SJSA1 (cell line): Measurements from ENCODE around the gene SMYD5. TPM values are rescaled to one million over a fixed set of nuclear protein-coding genes. Genes with fewer than 3 reads are reported as not detected.

Experiments used
- DNase-seq, 2 experiments: peaks; one replicate each; pipeline ENCODE4 v3.0.0-alpha.2; 2015 to 2020; ENCODE audit warnings: low spot score in 2 of 2, low read depth in 1 of 2
- H3K27ac ChIP-seq: fragments of 250-450 bp; sonication (Bioruptor Pico); 2 replicates; pipeline ENCODE4 v1.5.1; 2020; ENCODE audit warnings: mild to moderate bottlenecking, moderate library complexity
- H3K27me3 ChIP-seq: fragments of 250-450 bp; sonication (Bioruptor Pico); replicated peaks from 2 replicates; pipeline ENCODE4 v1.5.1; 2020; ENCODE audit warnings: mild to moderate bottlenecking, moderate library complexity
- H3K36me3 ChIP-seq: fragments of 250-450 bp; sonication (Bioruptor Pico); 2 replicates; pipeline ENCODE4 v1.5.1; 2020; ENCODE audit warnings: mild to moderate bottlenecking
- H3K4me1 ChIP-seq: fragments of 250-450 bp; sonication (Bioruptor Pico); replicated peaks from 2 replicates; pipeline ENCODE4 v1.6.1; 2021; ENCODE audit warnings: mild to moderate bottlenecking
- H3K4me3 ChIP-seq: fragments of 250-450 bp; sonication (Bioruptor Pico); 2 replicates; pipeline ENCODE4 v1.5.1; 2020; ENCODE audit warnings: mild to moderate bottlenecking
- H3K9me3 ChIP-seq: fragments of 250-450 bp; sonication (Bioruptor Pico); replicated peaks from 2 replicates; pipeline ENCODE4 v1.5.1; 2020; ENCODE audit warnings: mild to moderate bottlenecking
- total RNA-seq: library from RNA; depleted of rRNA; stranded (reverse); fragments of >200 nt; shearing (Covaris generic); gene quantifications from 2 replicates; pipeline ENCODE4 v1.2.3, GENCODE V29; 2014

SMYD5 gene
- total RNA-seq, 1 experiment from 2014 or later: 24.3 TPM

GRCh38 chr2:73237168-73237567, 23.1 kb downstream of the SMYD5 start:
- no peak overlapping the region for H3K4me3 ChIP-seq
- peaks cover 18% of the 10 kb centered on the region for H3K4me1 ChIP-seq
- no peaks in the 10 kb centered on the region for H3K9me3 ChIP-seq
- H3K36me3 ChIP-seq: peaks cover 71% of the 10 kb centered on the region
- no peak for DNase-seq
- H3K27me3 ChIP-seq: no peaks in the 10 kb centered on the region
- no peak overlapping the region for H3K27ac ChIP-seq

- Histone ChIP-seq H3K4me3 (no peak overlapping the region), H3K27ac (no peak overlapping the region), H3K36me3 (peaks cover 81% of the 10 kb centered on the region), H3K4me1 (peaks cover 14% of the 10 kb centered on the region), H3K27me3 (no peaks in the 10 kb centered on the region), H3K9me3 (no peaks in the 10 kb centered on the region)
- DNase-seq: no peak
Measured at GRCh38 chr2:73238149-73238548, 24.1 kb downstream of the SMYD5 start.

GRCh38 chr2:73238976-73239375, 24.9 kb downstream of the SMYD5 start:
- H3K27me3 ChIP-seq: no peaks in the 10 kb centered on the region
- H3K9me3 ChIP-seq: no peaks in the 10 kb centered on the region
- no peak for DNase-seq
- no peak overlapping the region for H3K4me3 ChIP-seq
- H3K36me3 ChIP-seq: peaks cover 89% of the 10 kb centered on the region
- peaks cover 10% of the 10 kb centered on the region for H3K4me1 ChIP-seq
- H3K27ac ChIP-seq: no peak overlapping the region

GRCh38 chr2:73239776-73240175, 25.7 kb downstream of the SMYD5 start:
- no peak overlapping the region for H3K27ac ChIP-seq
- H3K4me3 ChIP-seq: no peak overlapping the region
- H3K4me1 ChIP-seq: peaks cover 10% of the 10 kb centered on the region
- no peaks in the 10 kb centered on the region for H3K9me3 ChIP-seq
- H3K27me3 ChIP-seq: no peaks in the 10 kb centered on the region
- H3K36me3 ChIP-seq: peaks cover 92% of the 10 kb centered on the region
- no peak for DNase-seq

DNA sequence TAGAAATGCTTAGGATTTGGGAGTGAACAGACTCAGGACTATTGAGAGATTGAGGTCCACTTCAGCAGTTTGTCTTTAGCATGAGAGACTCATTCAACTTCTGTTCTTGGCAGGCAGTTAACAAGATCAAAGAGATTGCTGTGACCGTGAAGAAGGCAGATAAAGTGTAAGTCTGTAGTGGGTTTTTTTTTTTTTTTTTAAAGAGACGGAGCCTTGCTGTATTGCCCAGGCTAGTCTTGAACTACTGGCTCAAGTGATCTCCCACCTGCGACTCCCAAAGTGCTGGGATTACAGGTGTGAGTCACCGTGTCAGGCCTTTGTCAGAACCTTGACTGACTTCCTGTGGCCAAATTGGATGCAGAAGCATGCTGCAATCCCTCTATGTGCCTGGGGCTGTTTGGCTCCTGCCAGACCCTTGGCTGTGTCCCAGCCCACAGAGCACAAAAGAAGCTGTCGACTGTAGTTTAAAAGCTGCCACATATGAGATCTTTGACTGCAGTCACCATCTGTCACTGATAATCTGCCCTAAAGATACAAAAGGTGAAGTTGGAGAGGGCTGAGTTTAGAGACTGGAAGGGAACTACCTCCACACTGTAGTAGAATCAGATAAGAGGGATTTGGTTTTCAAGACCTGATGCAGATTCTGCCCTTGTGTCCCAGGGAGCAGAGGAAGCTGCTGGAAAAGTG, 30.0 kb downstream of the SMYD5 start:
- Histone ChIP-seq H3K27me3 (no peaks in the 10 kb centered on the region), H3K27ac (no peak overlapping the region), H3K4me3 (no peak overlapping the region), H3K9me3 (no peaks in the 10 kb centered on the region), H3K36me3 (peaks cover 100% of the 10 kb centered on the region), H3K4me1 (no peaks in the 10 kb centered on the region)
- DNase-seq: no peak

DNA sequence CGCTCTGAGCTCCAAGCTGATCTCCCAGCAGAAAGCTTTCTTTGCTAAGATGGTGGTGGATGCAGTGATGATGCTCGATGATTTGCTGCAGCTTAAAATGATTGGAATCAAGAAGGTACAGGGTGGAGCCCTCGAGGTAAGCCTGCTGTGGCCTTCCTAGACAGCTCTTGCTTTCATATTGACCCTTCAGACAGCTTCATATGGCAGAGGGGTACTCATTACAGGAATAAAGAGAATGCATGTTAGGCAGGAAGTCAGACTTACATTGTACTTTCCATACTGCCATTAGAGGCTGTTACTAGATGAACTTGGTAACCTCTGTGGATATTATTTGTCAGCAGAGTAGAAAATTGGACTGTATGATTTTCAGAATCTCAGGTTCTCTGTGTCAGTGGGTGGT, 30.5 kb downstream of the SMYD5 start:
- no peaks in the 10 kb centered on the region for H3K4me1 ChIP-seq
- no peaks in the 10 kb centered on the region for H3K9me3 ChIP-seq
- H3K27ac ChIP-seq: no peak overlapping the region
- no peaks in the 10 kb centered on the region for H3K27me3 ChIP-seq
- no peak for DNase-seq
- H3K36me3 ChIP-seq: peaks cover 100% of the 10 kb centered on the region
- H3K4me3 ChIP-seq: no peak overlapping the region

DNA sequence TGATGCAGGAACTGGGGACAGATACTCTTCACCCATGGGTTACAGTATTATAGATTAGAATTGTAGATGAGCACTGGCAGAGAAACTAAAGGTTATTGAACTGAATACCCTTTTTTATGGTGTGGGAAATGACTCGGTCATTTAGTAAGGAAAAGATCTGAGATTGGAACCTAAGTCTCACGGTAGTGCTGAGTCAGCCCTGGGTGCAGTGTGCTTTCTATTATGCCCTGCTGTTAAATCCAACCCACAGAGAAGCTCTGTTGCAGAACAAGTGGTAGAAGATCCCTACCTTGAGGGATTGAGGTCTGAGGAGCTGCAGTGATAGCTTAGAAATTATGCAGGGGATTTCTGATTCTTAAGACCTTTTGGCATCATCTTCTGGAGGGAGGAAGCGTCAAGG, 32.8 kb downstream of the SMYD5 start:
- H3K27ac ChIP-seq: no peak overlapping the region
- H3K4me3 ChIP-seq: no peak overlapping the region
- H3K4me1 ChIP-seq: no peaks in the 10 kb centered on the region
- no peaks in the 10 kb centered on the region for H3K27me3 ChIP-seq
- H3K36me3 ChIP-seq: peaks cover 100% of the 10 kb centered on the region
- H3K9me3 ChIP-seq: no peaks in the 10 kb centered on the region
- DNase-seq: no peak

GRCh38 chr2:73249636-73250035, 35.6 kb downstream of the SMYD5 start:
- Histone ChIP-seq H3K27me3 (no peaks in the 10 kb centered on the region), H3K9me3 (no peaks in the 10 kb centered on the region), H3K36me3 (peaks cover 98% of the 10 kb centered on the region), H3K4me1 (no peaks in the 10 kb centered on the region), H3K4me3 (no peak overlapping the region), H3K27ac (no peak overlapping the region)
- no peak for DNase-seq

DNA sequence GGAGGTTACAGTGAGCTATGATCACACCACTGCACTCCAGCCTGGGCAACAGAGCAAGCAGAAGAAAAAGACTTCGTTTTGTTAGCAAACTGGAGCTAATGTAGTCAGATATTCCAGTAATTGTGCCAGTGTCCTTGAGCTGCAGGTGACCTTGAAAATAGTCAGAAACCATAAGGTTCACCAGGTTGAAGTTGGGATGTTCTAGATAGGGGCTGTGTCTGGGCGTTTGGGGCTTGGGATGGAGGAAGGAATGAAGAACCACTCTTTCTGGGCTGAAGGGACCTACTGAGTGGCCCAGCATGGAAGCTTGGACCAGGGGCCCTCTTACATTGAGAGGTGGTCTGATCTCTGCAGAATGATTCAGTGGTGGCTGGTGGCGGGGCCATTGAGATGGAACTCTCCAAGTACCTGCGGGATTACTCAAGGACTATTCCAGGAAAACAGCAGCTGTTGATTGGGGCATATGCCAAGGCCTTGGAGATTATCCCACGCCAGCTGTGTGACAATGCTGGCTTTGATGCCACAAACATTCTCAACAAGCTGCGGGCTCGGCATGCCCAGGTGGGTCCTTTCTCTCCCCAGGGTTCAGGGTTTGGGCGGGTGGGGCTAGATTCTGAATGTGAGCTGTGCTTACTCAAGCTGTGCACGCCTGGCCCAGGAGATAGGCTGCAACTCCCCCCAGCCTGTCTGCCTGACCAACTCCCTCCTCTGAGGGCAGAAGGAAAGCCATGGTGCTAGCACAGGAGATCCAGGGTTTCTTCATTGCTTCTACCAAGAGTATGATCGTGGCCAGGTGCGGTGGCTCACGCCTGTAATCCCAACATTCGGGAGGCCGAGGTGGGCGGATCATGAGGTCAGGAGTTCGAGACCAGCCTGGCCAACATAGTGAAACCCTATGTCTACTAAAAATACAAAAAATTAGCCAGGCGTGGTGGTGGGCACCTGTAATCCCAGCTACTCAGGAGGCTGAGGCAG, 37.1 kb downstream of the SMYD5 start:
- Histone ChIP-seq H3K27me3 (no peaks in the 10 kb centered on the region), H3K27ac (no peak overlapping the region), H3K9me3 (no peaks in the 10 kb centered on the region), H3K4me3 (no peak overlapping the region), H3K4me1 (no peaks in the 10 kb centered on the region), H3K36me3 (peaks cover 92% of the 10 kb centered on the region)
- no peak for DNase-seq

DNA sequence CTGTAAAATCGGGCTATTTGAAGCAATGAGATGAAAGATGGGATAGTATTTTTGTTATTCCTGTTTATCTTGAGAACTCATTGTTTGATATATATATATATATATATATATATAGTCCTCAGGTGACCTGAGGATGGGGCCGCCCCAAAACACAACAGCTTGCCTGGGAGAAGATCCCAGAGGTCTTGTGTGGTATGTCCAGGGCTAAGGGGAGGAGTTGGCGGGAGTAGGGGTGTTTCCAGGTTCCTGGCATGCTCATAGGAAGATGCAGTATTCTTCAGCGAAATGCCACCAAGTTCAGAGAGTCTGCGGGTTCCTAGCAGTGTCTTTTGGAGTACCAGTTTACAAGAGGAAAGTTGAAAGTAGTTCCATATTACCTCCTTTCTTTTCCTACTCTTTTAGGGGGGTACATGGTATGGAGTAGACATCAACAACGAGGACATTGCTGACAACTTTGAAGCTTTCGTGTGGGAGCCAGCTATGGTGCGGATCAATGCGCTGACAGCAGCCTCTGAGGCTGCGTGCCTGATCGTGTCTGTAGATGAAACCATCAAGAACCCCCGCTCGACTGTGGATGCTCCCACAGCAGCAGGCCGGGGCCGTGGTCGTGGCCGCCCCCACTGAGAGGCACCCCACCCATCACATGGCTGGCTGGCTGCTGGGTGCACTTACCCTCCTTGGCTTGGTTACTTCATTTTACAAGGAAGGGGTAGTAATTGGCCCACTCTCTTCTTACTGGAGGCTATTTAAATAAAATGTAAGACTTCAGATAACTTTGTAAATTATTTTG, 38.4 kb downstream of the SMYD5 start:
- no peak for DNase-seq
- no peak overlapping the region for H3K4me3 ChIP-seq
- no peaks in the 10 kb centered on the region for H3K27me3 ChIP-seq
- no peaks in the 10 kb centered on the region for H3K4me1 ChIP-seq
- peaks cover 80% of the 10 kb centered on the region for H3K36me3 ChIP-seq
- no peaks in the 10 kb centered on the region for H3K9me3 ChIP-seq
- no peak overlapping the region for H3K27ac ChIP-seq

DNA sequence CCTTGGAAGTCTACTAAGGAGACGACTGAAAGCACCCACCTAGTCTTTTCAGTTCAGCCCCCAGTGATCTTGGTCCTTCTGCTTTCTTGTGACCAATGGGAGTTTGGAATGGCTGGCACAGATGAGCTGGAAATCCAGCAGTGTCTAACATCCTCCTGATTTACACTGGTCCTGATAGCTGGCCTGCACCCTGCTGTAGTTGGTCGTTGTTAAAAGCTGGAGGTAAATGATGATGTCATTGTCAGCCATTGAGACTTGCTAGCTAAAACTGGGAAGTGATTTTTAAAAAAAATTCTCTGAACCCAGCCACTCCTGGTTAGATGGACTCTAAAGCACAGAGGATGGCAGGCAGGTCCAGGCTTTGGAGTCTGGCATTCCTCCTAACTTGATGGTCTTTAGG, 39.4 kb downstream of the SMYD5 start:
- Histone ChIP-seq H3K9me3 (no peaks in the 10 kb centered on the region), H3K36me3 (peaks cover 70% of the 10 kb centered on the region), H3K27me3 (no peaks in the 10 kb centered on the region), H3K4me1 (no peaks in the 10 kb centered on the region), H3K4me3 (no peak overlapping the region), H3K27ac (no peak overlapping the region)
- DNase-seq: no peak

DNA sequence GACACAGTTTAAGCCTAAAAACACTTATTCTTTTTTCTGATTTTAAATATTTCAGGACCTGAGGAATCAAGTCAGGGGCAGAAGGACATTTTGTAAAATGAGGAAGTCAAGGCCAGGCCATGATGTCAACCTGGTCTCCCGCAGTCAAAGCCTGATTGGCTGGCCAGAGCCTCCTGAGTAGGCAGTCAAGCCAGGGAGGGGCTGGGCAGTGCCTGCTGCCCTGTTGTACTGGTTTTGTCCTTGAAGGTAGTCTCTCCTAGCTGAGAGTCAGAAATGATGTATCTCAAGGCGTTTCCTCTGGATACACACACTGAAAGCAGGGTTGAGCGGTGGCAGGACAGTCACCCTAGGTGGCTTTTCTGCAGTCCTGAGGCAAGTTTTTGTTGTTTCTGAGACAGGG, 39.9 kb downstream of the SMYD5 start:
- no peaks in the 10 kb centered on the region for H3K9me3 ChIP-seq
- DNase-seq: no peak
- no peak overlapping the region for H3K4me3 ChIP-seq
- H3K27ac ChIP-seq: no peak overlapping the region
- no peaks in the 10 kb centered on the region for H3K4me1 ChIP-seq
- H3K27me3 ChIP-seq: no peaks in the 10 kb centered on the region
- peaks cover 65% of the 10 kb centered on the region for H3K36me3 ChIP-seq

DNA sequence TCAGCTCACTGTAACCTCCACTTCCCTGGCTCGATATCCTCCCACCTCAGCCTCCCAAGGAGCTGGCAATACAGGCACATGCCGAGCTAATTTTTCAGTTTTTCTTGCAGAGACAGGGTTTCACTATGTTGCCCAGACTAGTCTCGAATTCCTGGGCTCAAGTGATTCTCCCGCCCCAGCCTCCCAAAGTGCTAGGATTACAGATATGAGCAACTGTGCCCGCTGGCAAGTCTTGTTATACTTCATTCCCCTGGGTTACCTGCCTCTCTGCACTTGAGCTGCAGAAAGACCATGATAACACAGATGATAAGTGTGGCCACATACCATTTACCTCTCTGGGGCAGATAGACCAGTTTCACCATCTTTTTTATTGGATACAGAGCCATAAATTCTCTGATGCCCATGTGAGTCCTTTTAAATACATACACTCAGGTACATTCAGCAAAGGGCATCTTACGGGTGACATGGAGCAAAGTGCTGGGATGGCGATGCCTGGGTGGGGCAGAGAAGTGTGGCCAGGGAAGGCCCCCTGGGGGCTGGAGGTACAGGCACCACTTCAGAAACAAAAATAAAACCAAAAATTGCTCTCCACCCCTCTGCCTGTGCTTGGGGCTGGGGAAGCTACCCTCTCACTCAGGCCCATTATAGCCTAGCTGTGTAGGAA, 40.4 kb downstream of the SMYD5 start:
- H3K9me3 ChIP-seq: no peaks in the 10 kb centered on the region
- no peaks in the 10 kb centered on the region for H3K27me3 ChIP-seq
- H3K4me1 ChIP-seq: no peaks in the 10 kb centered on the region
- no peak overlapping the region for H3K4me3 ChIP-seq
- no peak overlapping the region for H3K27ac ChIP-seq
- H3K36me3 ChIP-seq: peaks cover 59% of the 10 kb centered on the region
- no peak for DNase-seq
